Heart right ventricle (tissue), 16 donors: ENCODE results near the gene CXCL12. TPM values are rescaled to one million over a fixed set of nuclear protein-coding genes. Genes with fewer than 3 reads are reported as not detected.

Source experiments
- ATAC-seq, 8 donors: fragments of 200-7000 bp; cut with Tn5 transposase; one replicate each; pipeline ENCODE4 v1.9.1; 2020; ENCODE audit warnings: mild to moderate bottlenecking in 8 of 8, moderate library complexity in 8 of 8, moderate number of reproducible peaks in 1 of 8
- DNase-seq, 2 donors: peaks; one replicate each; pipeline ENCODE4 v3.0.0-alpha.2; 2020
- H3K27ac ChIP-seq, 10 donors: fragments of 200-600 bp; sonication (generic) in 2 of 10; one replicate each; pipeline versions ENCODE4 v1.5.0 to v1.8.0; 2020 to 2022; ENCODE audit warnings: mild to moderate bottlenecking in 3 of 10
- H3K27me3 ChIP-seq, 7 donors: fragments of 200-600 bp; one replicate each; pipeline ENCODE4 v1.8.0; 2021 to 2022; ENCODE audit warnings: mild to moderate bottlenecking in 2 of 7
- H3K36me3 ChIP-seq, 9 donors: fragments of 200-600 bp; sonication (generic) in 1 of 9; one replicate each; pipeline versions ENCODE4 v1.5.0 to v1.8.0; 2020 to 2022; ENCODE audit warnings: mild to moderate bottlenecking in 2 of 9
- H3K4me1 ChIP-seq, 9 donors: fragments of 200-600 bp; sonication (generic) in 1 of 9; one replicate each; pipeline versions ENCODE4 v1.5.0 to v1.8.0; 2020 to 2022; ENCODE audit warnings: mild to moderate bottlenecking in 4 of 9
- H3K4me3 ChIP-seq, 10 donors: fragments of 200-600 bp; sonication (generic) in 2 of 10; one replicate each; pipeline versions ENCODE4 v1.5.0 to v1.8.0; 2020 to 2022; ENCODE audit warnings: mild to moderate bottlenecking in 7 of 10, moderate library complexity in 2 of 10
- H3K9me3 ChIP-seq, 11 donors: fragments of 200-600 bp in 10 of 11; sonication (generic) in 2 of 11; one replicate each; pipeline versions ENCODE4 v1.5.0 to v1.8.0; 2013 to 2022; ENCODE audit warnings: mild to moderate bottlenecking in 2 of 11, control low read depth in 1 of 11, moderate library complexity in 1 of 11
- CTCF ChIP-seq, 9 donors: fragments of 200-600 bp; sonication (generic) in 2 of 9; IDR thresholded peaks; one replicate each; pipeline versions ENCODE4 v1.5.0 to v1.8.0; 2021 to 2022; ENCODE audit warnings: antibody characterized with exemption in 9 of 9, mild to moderate bottlenecking in 5 of 9, moderate library complexity in 1 of 9
- WGBS, 2 donors: extraction: QIAGEN DNeasy Blood & Tissue Kit; methylation state at CpG; one replicate each; pipeline ENCODE4 v1.1.7; 2013; ENCODE audit warnings: inconsistent platforms in 1 of 2; 5-methylcytosine and 5-hydroxymethylcytosine counted together
- intact Hi-C, 10 donors: fragments of 100-400 bp; cut with DNase I; formaldehyde crosslinking; loops; one replicate each; pipeline versions ENCODE4 v1.11.1 to v1.14.2; 2022
- polyA plus RNA-seq, 2 donors: library from polyadenylated mRNA; stranded (reverse); fragments of 200-250 nt; gene quantifications; one replicate each; pipeline ENCODE4 v1.2.3, GENCODE V29; 2013
- total RNA-seq, 10 donors: library from RNA; stranded (reverse); fragmentation: NEBNext Ultra II Directional in 3 of 10; extraction: Animal tissue kit (Norgen Biotek cat#: 25700) in 3 of 10; gene quantifications; one replicate each; pipeline versions ENCODE4 v1.2.1 to v1.2.4, GENCODE V29; 2021 to 2023
- donor health status: Arrhythmogenic right ventricular cardiomyopathy.
- donor health status: ischemic (EF 13 %, LVEDD 7.1; RV severe dilation, severe dysfunction).
- donor health status: healthy with polysubstance abuse.
- donor health status: DM: no; HTN: yes; CAD: no.
- donor health status: DM: no; HTN: no; CAD: no.
- donor health status: ischemic (EF 25% LVEDD 6.9; RV normal size, moderate dysfunction).
- donor health status: ischemic (EF 25% LVEDD 5.7; RV mildly dilated, moderate dysfunction).
- donor health status: healthy.
- donor health status: DM: yes; HTN: yes; CAD: no.
- donor health status: Ischemic cardiomyopathy.
- donor health status: ischemic (EF 35%, LVEDD 5.7; RV mildly dilated, moderate dysfunction).
- donor health status: nonischemic (EF 11% LVEDD 7.7; RV severe dilation, severe dysfunction).
- donor health status: DM: yes; HTN: yes; CAD: no.
- donor health status: PGD.
- donor health status: ischemic (EF 29% LVEDD 5.4; RV normal size, mild dysfunction).
- donor health status: nonischemic (EF 23%, LVEDD 6.1; RV moderate dilation, normal function).

The CXCL12 gene
- total and polyA plus RNA-seq, 12 donors = 53.7 to 275 (median 116) TPM

DNA sequence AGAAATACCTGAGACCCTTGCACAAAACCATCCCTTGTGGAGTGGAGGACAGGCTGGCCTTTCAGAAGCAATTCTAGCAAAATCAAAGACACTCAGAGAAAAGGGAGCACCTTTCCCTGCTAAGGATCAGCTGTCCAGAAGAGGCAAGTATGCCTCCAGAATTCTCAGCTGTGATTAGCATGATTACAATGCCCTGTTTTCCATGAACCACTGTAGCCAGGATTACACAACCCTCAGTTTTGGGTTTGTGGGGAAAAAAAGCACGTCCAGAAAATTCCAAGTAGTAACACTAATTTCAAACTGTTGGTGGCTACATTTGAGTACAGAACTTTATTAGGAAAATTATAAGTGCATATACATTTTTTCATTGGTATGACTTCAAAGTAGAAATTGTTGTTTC is 15.0 kb downstream of the CXCL12 start:
- DNase-seq (no peak), ATAC-seq (no peak)
- no peaks in the 10 kb centered on the region for H3K9me3 ChIP-seq
- intact Hi-C loops = no loop called here
- H3K4me3 ChIP-seq = no peak overlapping the region
- peak overlapping the region in 1 of 10 donors; percentile 14 for H3K27ac ChIP-seq
- 72 to 82% methylated on average over 1 of the region's 1 CpG for WGBS, 2 donors
- no peak for TF ChIP-seq CTCF (IDR thresholded peaks at IDR 0.05)
- no peaks in the 10 kb centered on the region for H3K27me3 ChIP-seq
- peaks cover 0 to 6% (median 0%) of the 10 kb centered on the region in 9 donors for H3K4me1 ChIP-seq
- H3K36me3 ChIP-seq = peaks cover 0 to 80% (median 13%) of the 10 kb centered on the region in 9 donors

DNA sequence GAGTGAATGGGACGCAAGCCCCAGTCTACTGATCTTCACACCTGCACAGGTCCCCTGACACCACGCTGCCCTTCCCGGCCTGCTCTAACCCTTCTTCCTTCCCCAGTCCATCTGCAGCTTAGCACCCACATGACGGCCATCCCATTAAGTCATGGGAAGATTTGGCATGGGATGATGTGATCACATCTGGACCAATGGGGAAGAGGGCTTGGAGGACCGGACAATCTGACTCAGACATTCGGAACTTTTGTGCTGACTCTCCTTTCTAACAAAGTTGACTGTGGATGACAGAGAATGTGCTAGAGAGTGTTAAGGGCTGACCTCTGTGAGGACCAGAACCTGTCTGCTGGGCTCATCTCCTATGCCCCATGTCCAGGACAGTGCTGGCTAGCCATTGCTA is 15.6 kb downstream of the CXCL12 start:
- H3K4me1 ChIP-seq = peaks cover 0 to 6% (median 0%) of the 10 kb centered on the region in 9 donors
- H3K27ac ChIP-seq = peak overlapping the region in 1 of 10 donors; percentile 14
- ATAC-seq = peak in 2 of 8 donors; percentile 13 to 16
- H3K4me3 ChIP-seq = no peak overlapping the region
- H3K36me3 ChIP-seq = peaks cover 0 to 75% (median 13%) of the 10 kb centered on the region in 9 donors
- intact Hi-C loops = no loop called here
- WGBS, 2 donors = 86 to 90% methylated on average over 6 of the region's 6 CpGs
- no peak for TF ChIP-seq CTCF (IDR thresholded peaks at IDR 0.05)
- H3K9me3 ChIP-seq = no peaks in the 10 kb centered on the region
- DNase-seq = no peak
- H3K27me3 ChIP-seq = no peaks in the 10 kb centered on the region

DNA sequence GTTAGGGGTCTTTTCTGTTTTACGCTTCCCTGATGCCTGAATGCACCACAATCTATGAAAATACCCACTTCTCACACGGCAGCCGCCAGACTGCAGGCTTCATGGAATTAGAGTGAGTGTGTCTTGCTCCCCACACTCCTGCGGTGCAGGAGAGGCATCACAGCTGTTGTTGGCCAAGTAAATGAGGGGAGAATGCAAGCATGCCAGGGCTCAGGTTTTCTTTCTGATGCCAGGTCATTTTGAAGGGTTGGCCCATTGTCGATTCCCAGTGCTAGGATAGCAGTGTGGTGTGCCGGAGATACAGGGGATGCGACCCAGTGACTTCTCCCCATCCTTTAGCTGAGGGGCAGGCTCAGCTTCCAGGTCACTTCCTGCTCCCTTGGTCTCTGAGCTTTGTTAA is 16.3 kb downstream of the CXCL12 start:
- TF ChIP-seq CTCF (IDR thresholded peaks at IDR 0.05) = no peak
- Histone ChIP-seq H3K4me1 (peaks cover 0 to 6% (median 0%) of the 10 kb centered on the region in 9 donors), H3K4me3 (no peak overlapping the region), H3K9me3 (no peaks in the 10 kb centered on the region), H3K27me3 (no peaks in the 10 kb centered on the region), H3K36me3 (peaks cover 0 to 68% (median 13%) of the 10 kb centered on the region in 9 donors), H3K27ac (no peak overlapping the region)
- DNase-seq = no peak
- 76 to 90% methylated on average over 7 of the region's 7 CpGs for WGBS, 2 donors
- no peak for ATAC-seq
- intact Hi-C loops = no loop called here

GRCh38 chr10:44366941-44367630 is 17.8 kb downstream of the CXCL12 start:
- TF ChIP-seq CTCF (IDR thresholded peaks at IDR 0.05) = no peak
- DNase-seq (no peak), ATAC-seq (no peak)
- Histone ChIP-seq H3K27ac (no peak overlapping the region), H3K4me1 (peaks cover 0 to 6% (median 0%) of the 10 kb centered on the region in 9 donors), H3K9me3 (no peaks in the 10 kb centered on the region), H3K36me3 (peaks cover 0 to 55% (median 3%) of the 10 kb centered on the region in 9 donors), H3K27me3 (no peaks in the 10 kb centered on the region), H3K4me3 (no peak overlapping the region)
- WGBS, 2 donors = 93 to 98% methylated on average over 6 of the region's 6 CpGs
- intact Hi-C loops = no loop called here
